ENCODE measurements around the gene OR52B6. TPM values are rescaled to one million over a fixed set of nuclear protein-coding genes. Genes with fewer than 3 reads are reported as not detected.

Gene OR52B6
- total and polyA plus RNA-seq, 2 experiments from 2014 or later, result not detected

GRCh38 chr11:5611627-5612026 is 30.9 kb downstream of the OR52B6 start:
- H3K4me2 ChIP-seq (ENCODE audit: unreplicated experiment), result no peak overlapping the region
- H3K4me3 ChIP-seq, result no peak overlapping the region
- no peaks in the 10 kb centered on the region for H3K79me2 ChIP-seq (ENCODE audit: insufficient read depth)
- no peaks in the 10 kb centered on the region for H3K9me3 ChIP-seq (ENCODE audit: low read depth)
- H3K27ac ChIP-seq, result no peak overlapping the region
- no peaks in the 10 kb centered on the region for H3K9me2 ChIP-seq (ENCODE audit: insufficient read depth)
- no peaks in the 10 kb centered on the region for H4K20me1 ChIP-seq (ENCODE audit: insufficient read depth)
- 0 out of 2 replicates have a peak, but pooled peaks cover under 1% of the 10 kb centered on the region for H3F3A ChIP-seq (ENCODE audit: insufficient read depth)
- no peaks in the 10 kb centered on the region for H3K27me3 ChIP-seq (replicated peaks; ENCODE audit: insufficient read depth)
- no peaks in the 10 kb centered on the region for H3K36me3 ChIP-seq (ENCODE audit: low read depth)
- TF ChIP-seq EZH2phosphoT487 (IDR thresholded peaks at IDR 0.05; ENCODE audit: insufficient read depth, low read depth) (no peak), EZH2 (IDR thresholded peaks at IDR 0.05; ENCODE audit: insufficient read depth, poor library complexity, severe bottlenecking) (no peak)
- in situ Hi-C loops (cut with MboI), result no loop called here
- no peak overlapping the region for H2AFZ ChIP-seq
- no peak for DNase-seq
- WGBS, 2 experiments (ENCODE audit: low coverage in 1 of 2, low lambda C conversion rate in 2 of 2, missing lambda C conversion rate in 2 of 2), result 94 to 97% methylated on average over 11 of the region's 11 CpGs
- no peak overlapping the region for H3K9ac ChIP-seq
- no peaks in the 10 kb centered on the region for H3K4me1 ChIP-seq (ENCODE audit: insufficient read depth)

GRCh38 chr11:5618807-5619206 is 38.1 kb downstream of the OR52B6 start:
- peaks cover 39% of the 10 kb centered on the region for H3F3A ChIP-seq (ENCODE audit: insufficient read depth)
- peak overlapping the region; percentile 77 for H3K4me2 ChIP-seq (ENCODE audit: unreplicated experiment)
- no peaks in the 10 kb centered on the region for H3K9me3 ChIP-seq (ENCODE audit: low read depth)
- peaks cover 41% of the 10 kb centered on the region for H3K4me1 ChIP-seq (ENCODE audit: insufficient read depth)
- H3K4me3 ChIP-seq, result no peak overlapping the region; the same call in 1 of the 2 replicates
- TF ChIP-seq EZH2phosphoT487 (IDR thresholded peaks at IDR 0.05; ENCODE audit: insufficient read depth, low read depth) (no peak), EZH2 (IDR thresholded peaks at IDR 0.05; ENCODE audit: insufficient read depth, poor library complexity, severe bottlenecking) (no peak)
- H4K20me1 ChIP-seq (ENCODE audit: insufficient read depth), result no peaks in the 10 kb centered on the region
- no peaks in the 10 kb centered on the region for H3K36me3 ChIP-seq (ENCODE audit: low read depth)
- WGBS, 2 experiments (ENCODE audit: low coverage in 1 of 2, low lambda C conversion rate in 2 of 2, missing lambda C conversion rate in 2 of 2), result 0 to 3% methylated on average over 3 of the region's 3 CpGs
- peak overlapping the region; percentile 19; the same call in 1 of the 2 replicates for H2AFZ ChIP-seq
- H3K27me3 ChIP-seq (replicated peaks; ENCODE audit: insufficient read depth), result no peaks in the 10 kb centered on the region
- no peaks in the 10 kb centered on the region for H3K79me2 ChIP-seq (ENCODE audit: insufficient read depth)
- H3K9me2 ChIP-seq (ENCODE audit: insufficient read depth), result no peaks in the 10 kb centered on the region
- peak overlapping the region; percentile 76 for H3K9ac ChIP-seq
- peak overlapping the region; percentile 98 for H3K27ac ChIP-seq
- peak; percentile 93 for DNase-seq
- in situ Hi-C loops (cut with MboI), result no loop called here

GRCh38 chr11:5620651-5621521 is 40.2 kb downstream of the OR52B6 start:
- peak overlapping the region; percentile 77 for H3K9ac ChIP-seq
- peak; percentile 91 for DNase-seq
- WGBS, 2 experiments (ENCODE audit: low coverage in 1 of 2, low lambda C conversion rate in 2 of 2, missing lambda C conversion rate in 2 of 2), result 46 to 55% methylated on average over 3 of the region's 3 CpGs

GRCh38 chr11:5621580-5621979 is 40.9 kb downstream of the OR52B6 start:
- Histone ChIP-seq H3K27me3 (replicated peaks; ENCODE audit: insufficient read depth) (no peaks in the 10 kb centered on the region), H3K4me1 (ENCODE audit: insufficient read depth) (peaks cover 59% of the 10 kb centered on the region), H3F3A (ENCODE audit: insufficient read depth) (peaks cover 39% of the 10 kb centered on the region), H4K20me1 (ENCODE audit: insufficient read depth) (no peaks in the 10 kb centered on the region), H2AFZ (0 out of 2 replicates have a peak overlapping the region, but pooled peaks have one; percentile 57), H3K4me3 (peak overlapping the region; percentile 56), H3K9ac (peak overlapping the region; percentile 77), H3K4me2 (ENCODE audit: unreplicated experiment) (peak overlapping the region; percentile 83), H3K79me2 (ENCODE audit: insufficient read depth) (no peaks in the 10 kb centered on the region), H3K27ac (peak overlapping the region; percentile 98), H3K9me3 (ENCODE audit: low read depth) (no peaks in the 10 kb centered on the region), H3K36me3 (ENCODE audit: low read depth) (no peaks in the 10 kb centered on the region), H3K9me2 (ENCODE audit: insufficient read depth) (no peaks in the 10 kb centered on the region)
- in situ Hi-C loops (cut with MboI), result no loop called here
- TF ChIP-seq EZH2phosphoT487 (IDR thresholded peaks at IDR 0.05; ENCODE audit: insufficient read depth, low read depth), result no peak
- no peak for DNase-seq

More at GRCh38 chr11:5620651-5621521, 40.2 kb downstream of the OR52B6 start:
- peak overlapping the region; percentile 98 for H3K27ac ChIP-seq
- H3F3A ChIP-seq (ENCODE audit: insufficient read depth), result peaks cover 39% of the 10 kb centered on the region
- no peaks in the 10 kb centered on the region for H3K9me2 ChIP-seq (ENCODE audit: insufficient read depth)
- H3K27me3 ChIP-seq (replicated peaks; ENCODE audit: insufficient read depth), result no peaks in the 10 kb centered on the region
- H3K4me3 ChIP-seq, result peak overlapping the region; percentile 56
- H3K9me3 ChIP-seq (ENCODE audit: low read depth), result no peaks in the 10 kb centered on the region
- H3K4me1 ChIP-seq (ENCODE audit: insufficient read depth), result peaks cover 53% of the 10 kb centered on the region
- TF ChIP-seq EZH2 (IDR thresholded peaks at IDR 0.05; ENCODE audit: insufficient read depth, poor library complexity, severe bottlenecking), result no peak
- no peak for TF ChIP-seq EZH2phosphoT487 (IDR thresholded peaks at IDR 0.05; ENCODE audit: insufficient read depth, low read depth)
- H3K79me2 ChIP-seq (ENCODE audit: insufficient read depth), result no peaks in the 10 kb centered on the region
- H3K36me3 ChIP-seq (ENCODE audit: low read depth), result no peaks in the 10 kb centered on the region
- H4K20me1 ChIP-seq (ENCODE audit: insufficient read depth), result no peaks in the 10 kb centered on the region
- in situ Hi-C loops (cut with MboI), result no loop called here
- H3K4me2 ChIP-seq (ENCODE audit: unreplicated experiment), result peak overlapping the region; percentile 83
- H2AFZ ChIP-seq, result peak overlapping the region; percentile 57

Data from GM23248 (cell line).